A549 treated with CpdA at 1 μM for 4 hours (cell line): ENCODE measurements around the gene ZFP64. TPM values are rescaled to one million over a fixed set of nuclear protein-coding genes. Genes with fewer than 3 reads are reported as not detected.

Experiments used
- total RNA-seq: library from RNA; stranded (reverse); fragments of 200-300 nt; extraction: Qiagen RNA extraction; gene quantifications from 5 replicates; pipeline ENCODE4 v1.2.3, GENCODE V29; 2022; ENCODE audit warnings: low read depth

ZFP64 gene
- 18.7 to 20.3 TPM (median 20.1 TPM) in 5 replicates for total RNA-seq

DNA sequence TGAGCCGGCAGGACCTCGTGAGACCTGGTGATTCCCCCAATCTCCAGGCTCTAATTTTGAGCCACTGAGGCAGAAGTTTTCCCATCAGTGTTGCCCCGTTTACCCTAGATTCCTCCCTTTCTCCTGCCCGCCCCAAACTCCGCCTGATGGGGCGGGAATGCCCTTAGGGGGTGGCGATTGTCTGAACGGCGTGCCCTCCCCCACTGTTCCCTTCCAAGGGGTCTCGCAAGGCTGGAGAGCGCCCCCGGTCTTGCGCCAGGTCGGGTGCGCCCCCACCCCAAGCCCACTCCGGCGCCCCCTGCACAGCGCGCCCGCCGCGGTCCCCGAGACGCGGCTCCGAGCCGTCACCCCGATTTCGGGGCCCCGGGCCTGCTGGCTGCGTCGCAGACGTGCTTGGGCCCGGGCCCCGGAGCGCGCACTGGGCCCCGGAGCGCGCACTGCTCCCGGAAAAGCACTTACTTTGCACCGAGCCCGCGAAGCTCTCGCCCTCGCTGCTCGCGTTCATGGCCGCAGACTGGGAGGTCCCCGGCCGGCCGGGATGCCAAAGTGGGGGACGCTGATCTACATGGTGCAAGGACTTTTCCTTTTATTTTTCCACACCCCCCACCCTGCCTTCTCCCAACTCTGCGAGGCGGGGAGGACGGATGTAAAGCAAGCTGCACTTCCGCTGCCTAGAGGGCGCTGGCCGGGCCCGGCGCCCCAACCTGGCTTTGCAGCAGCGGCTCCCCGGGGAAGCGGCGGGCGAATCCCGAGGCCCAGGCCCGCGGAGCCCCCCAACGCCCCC lies at the start of gene ZFP64:
TSS of gene ZFP64 (minus strand) at position 648 of the 784 bp plus-strand sequence. CDS start at position 505, 143 bp downstream.

